GM12878 (cell line): Measurements from ENCODE around the gene PNMA1. TPM values are rescaled to one million over a fixed set of nuclear protein-coding genes. Genes with fewer than 3 reads are reported as not detected.
A peak's percentile ranks its signal among the peaks of the same experiment; 100 is the strongest.

Source experiments
- BCL11A ChIP-seq: IDR thresholded peaks from 2 replicates; pipeline ENCODE4 v1.6.1; 2011; ENCODE audit warnings: low read depth, low read length
- BRCA1 ChIP-seq: IDR thresholded peaks from 2 replicates; pipeline ENCODE4 v1.6.1; 2011; ENCODE audit warnings: low read depth, low read length, improper control_type of control experiment
- CHD4 ChIP-seq: fragments of 200-600 bp; sonication (generic); IDR thresholded peaks from 2 replicates; pipeline ENCODE4 v1.6.1; 2016; ENCODE audit warnings: mild to moderate bottlenecking
- DPF2 ChIP-seq: fragments of 450-650 bp; IDR thresholded peaks from 2 replicates; pipeline ENCODE4 v1.6.1; 2017; ENCODE audit warnings: mild to moderate bottlenecking
- EED ChIP-seq: sonication (generic); IDR thresholded peaks from 2 replicates; pipeline ENCODE4 v1.6.1; 2016; ENCODE audit warnings: antibody characterized with exemption, low read depth
- EP300 ChIP-seq, 2 experiments: fragments of 150-350 bp in 1 of 2; IDR thresholded peaks; 2 replicates each; pipeline ENCODE4 v1.6.1; 2011 to 2012; ENCODE audit warnings: low read depth in 2 of 2, low read length in 2 of 2, borderline replicate concordance in 1 of 2, improper control_type of control experiment in 1 of 2, inconsistent platforms in 1 of 2; ENCODE audit not compliant: control insufficient read depth in 1 of 2
- EZH2 ChIP-seq: IDR thresholded peaks from 2 replicates; pipeline ENCODE4 v1.6.1; 2012; ENCODE audit warnings: low read depth, mild to moderate bottlenecking, control low read depth, inconsistent platforms, low read length, borderline replicate concordance; ENCODE audit not compliant: control insufficient read depth
- GATAD2B ChIP-seq: fragments of 450-650 bp; conservative IDR thresholded peaks from 2 replicates; pipeline ENCODE4 v1.6.1; 2017; ENCODE audit warnings: low read depth, mild to moderate bottlenecking, moderate library complexity
- IKZF2 ChIP-seq, 2 experiments: fragments of 450-650 bp; IDR thresholded peaks; 2 replicates each; pipeline ENCODE4 v1.6.1; 2017; ENCODE audit warnings: mild to moderate bottlenecking in 2 of 2, moderate library complexity in 2 of 2
- NBN ChIP-seq: fragments of 450-650 bp; IDR thresholded peaks from 2 replicates; pipeline ENCODE4 v1.6.1; 2016
- NFIC ChIP-seq: IDR thresholded peaks from 2 replicates; pipeline ENCODE4 v1.6.1; 2012; ENCODE audit warnings: low read depth, mild to moderate bottlenecking, inconsistent platforms, low read length, moderate library complexity
- NFYB ChIP-seq: IDR thresholded peaks from 2 replicates; pipeline ENCODE4 v1.6.1; 2011; ENCODE audit warnings: low read depth, mild to moderate bottlenecking, low read length, improper control_type of control experiment, moderate library complexity; ENCODE audit not compliant: insufficient read depth
- POLR2AphosphoS5 ChIP-seq: IDR thresholded peaks from 2 replicates; pipeline ENCODE4 v1.6.1; 2011; ENCODE audit warnings: mild to moderate bottlenecking, low read length, inconsistent platforms
- RAD21 ChIP-seq: IDR thresholded peaks from 2 replicates; pipeline ENCODE4 v1.6.1; 2011; ENCODE audit warnings: mild to moderate bottlenecking, low read depth, low read length, moderate library complexity; ENCODE audit not compliant: insufficient read depth
- RB1 ChIP-seq: fragments of 450-650 bp; formaldehyde crosslinking; IDR thresholded peaks from 2 replicates; pipeline ENCODE4 v1.6.1; 2017; ENCODE audit warnings: mild to moderate bottlenecking, borderline replicate concordance
- SIN3A ChIP-seq: IDR thresholded peaks from 2 replicates; pipeline ENCODE4 v1.6.1; 2012; ENCODE audit warnings: low read depth, low read length, improper control_type of control experiment
- SMAD5 ChIP-seq: IDR thresholded peaks from 2 replicates; pipeline ENCODE4 v1.6.1; 2016; ENCODE audit warnings: antibody characterized with exemption, low read depth
- SRF ChIP-seq, 2 experiments: IDR thresholded peaks; 2 replicates each; pipeline ENCODE4 v1.6.1; 2011; ENCODE audit warnings: low read depth in 2 of 2, low read length in 2 of 2, mild to moderate bottlenecking in 1 of 2, moderate library complexity in 1 of 2
- TAF1 ChIP-seq: IDR thresholded peaks from 2 replicates; pipeline ENCODE4 v1.6.1; 2011; ENCODE audit warnings: mild to moderate bottlenecking, low read depth, low read length, borderline replicate concordance
- USF1 ChIP-seq: IDR thresholded peaks from 2 replicates; pipeline ENCODE4 v1.6.1; 2011; ENCODE audit warnings: borderline replicate concordance, low read depth, mild to moderate bottlenecking, moderate library complexity, mixed read lengths, low read length; ENCODE audit not compliant: insufficient read depth; ENCODE audit errors: extremely low read length
- ZNF217 ChIP-seq: fragments of 450-650 bp; IDR thresholded peaks from 2 replicates; pipeline ENCODE4 v1.6.1; 2017; ENCODE audit warnings: antibody characterized with exemption, mild to moderate bottlenecking
- ZNF274 ChIP-seq: IDR thresholded peaks from one replicate; pipeline ENCODE4 v1.8.0; 2011; ENCODE audit not compliant: insufficient read length, insufficient read depth
- polyA plus RNA-seq, 11 experiments: library from polyadenylated mRNA; depleted of rRNA in 4 of 11; unstranded in 6 of 11; stranded (reverse) in 5 of 11; fragments of >200 nt; fragmentation: Nextera tagmentation in 4 of 11; fragmentation: Illumina TruSeq in 1 of 11; extraction: Ambion mirVana in 4 of 11; extraction: Trizol in 1 of 11; gene quantifications; 1 replicate in 1 of 11; 2 replicates in 10 of 11; pipeline versions ENCODE4 v1.2.1 to v1.2.3, GENCODE V29; 2011 to 2016; ENCODE audit warnings: inconsistent platforms in 2 of 11, missing spikeins in 2 of 11, low read depth in 1 of 11
- total RNA-seq, 4 experiments: library from RNA; depleted of rRNA in 3 of 4; stranded (reverse); fragments of >200 nt in 3 of 4; fragmentation: Illumina TruSeq in 1 of 4; extraction: Trizol in 1 of 4; gene quantifications; 2 replicates each; pipeline versions ENCODE4 v1.2.1 to v1.2.3, GENCODE V29; 2013 to 2021
- TF ChIP-seq, protein P1 (sequence below): IDR thresholded peaks from 2 replicates; pipeline ENCODE4 v1.6.1; 2012; ENCODE audit warnings: low read depth, low read length, improper control_type of control experiment
- TF ChIP-seq, protein P2 (sequence below): fragments of 450-650 bp; formaldehyde crosslinking; IDR thresholded peaks from 2 replicates; pipeline ENCODE4 v1.5.0; 2022; ENCODE audit warnings: mild to moderate bottlenecking, missing genetic modification characterization
- TF ChIP-seq, protein P3 (sequence below): IDR thresholded peaks from 2 replicates; pipeline ENCODE4 v1.6.1; 2012; ENCODE audit warnings: low read depth, low read length, improper control_type of control experiment

The PNMA1 gene
- total and polyA plus RNA-seq, 10 of the 15 experiments (the other 5 are each of a cell fraction or from before 2014, with no cell fraction given), result 1.8 to 39.3 (median 11.1) TPM

GRCh38 chr14:73759714-73760597 is 45.8 kb upstream of the PNMA1 start (continued):
- TF ChIP-seq NFIC (no peak), ZNF274 (no peak), NFYB (no peak), SIN3A (peak; percentile 86; the same call in 1 of the 2 replicates), POLR2AphosphoS5 (peak; percentile 99), DPF2 (peak; percentile 82; the same call in 1 of the 2 replicates), EZH2 (no peak), RAD21 (no peak), BCL11A (no peak), RB1 (peak; percentile 41; the same call in 1 of the 2 replicates), SRF (IDR thresholded peaks at IDR 0.05; ENCODE audit: low read depth in 2 of 2, low read length in 2 of 2) (peak; percentile 99 to 100), CHD4 (no peak), TAF1 (peak; percentile 96), ZNF217 (no peak), EP300 (IDR thresholded peaks at IDR 0.05; ENCODE audit: borderline replicate concordance in 1 of 2, control insufficient read depth in 1 of 2, low read depth in 2 of 2, low read length in 2 of 2) (peak; percentile 48 to 58; a peak in 2 of 4 replicates), NBN (peak; percentile 94; the same call in 1 of the 2 replicates), SMAD5 (peak; percentile 73; the same call in 1 of the 2 replicates), USF1 (no peak), BRCA1 (no peak), GATAD2B (peak; percentile 82), IKZF2 (IDR thresholded peaks at IDR 0.05) (peak; percentile 81 to 87; a peak in 3 of 4 replicates), EED (peak; percentile 75; the same call in 1 of the 2 replicates)
- TF ChIP-seq, protein P1, sequence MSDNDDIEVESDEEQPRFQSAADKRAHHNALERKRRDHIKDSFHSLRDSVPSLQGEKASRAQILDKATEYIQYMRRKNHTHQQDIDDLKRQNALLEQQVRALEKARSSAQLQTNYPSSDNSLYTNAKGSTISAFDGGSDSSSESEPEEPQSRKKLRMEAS, result no peak
- TF ChIP-seq, protein P2, sequence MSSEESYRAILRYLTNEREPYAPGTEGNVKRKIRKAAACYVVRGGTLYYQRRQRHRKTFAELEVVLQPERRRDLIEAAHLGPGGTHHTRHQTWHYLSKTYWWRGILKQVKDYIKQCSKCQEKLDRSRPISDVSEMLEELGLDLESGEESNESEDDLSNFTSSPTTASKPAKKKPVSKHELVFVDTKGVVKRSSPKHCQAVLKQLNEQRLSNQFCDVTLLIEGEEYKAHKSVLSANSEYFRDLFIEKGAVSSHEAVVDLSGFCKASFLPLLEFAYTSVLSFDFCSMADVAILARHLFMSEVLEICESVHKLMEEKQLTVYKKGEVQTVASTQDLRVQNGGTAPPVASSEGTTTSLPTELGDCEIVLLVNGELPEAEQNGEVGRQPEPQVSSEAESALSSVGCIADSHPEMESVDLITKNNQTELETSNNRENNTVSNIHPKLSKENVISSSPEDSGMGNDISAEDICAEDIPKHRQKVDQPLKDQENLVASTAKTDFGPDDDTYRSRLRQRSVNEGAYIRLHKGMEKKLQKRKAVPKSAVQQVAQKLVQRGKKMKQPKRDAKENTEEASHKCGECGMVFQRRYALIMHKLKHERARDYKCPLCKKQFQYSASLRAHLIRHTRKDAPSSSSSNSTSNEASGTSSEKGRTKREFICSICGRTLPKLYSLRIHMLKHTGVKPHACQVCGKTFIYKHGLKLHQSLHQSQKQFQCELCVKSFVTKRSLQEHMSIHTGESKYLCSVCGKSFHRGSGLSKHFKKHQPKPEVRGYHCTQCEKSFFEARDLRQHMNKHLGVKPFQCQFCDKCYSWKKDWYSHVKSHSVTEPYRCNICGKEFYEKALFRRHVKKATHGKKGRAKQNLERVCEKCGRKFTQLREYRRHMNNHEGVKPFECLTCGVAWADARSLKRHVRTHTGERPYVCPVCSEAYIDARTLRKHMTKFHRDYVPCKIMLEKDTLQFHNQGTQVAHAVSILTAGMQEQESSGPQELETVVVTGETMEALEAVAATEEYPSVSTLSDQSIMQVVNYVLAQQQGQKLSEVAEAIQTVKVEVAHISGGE (CRISPR knock-in tag), result no peak
- TF ChIP-seq, protein P3, sequence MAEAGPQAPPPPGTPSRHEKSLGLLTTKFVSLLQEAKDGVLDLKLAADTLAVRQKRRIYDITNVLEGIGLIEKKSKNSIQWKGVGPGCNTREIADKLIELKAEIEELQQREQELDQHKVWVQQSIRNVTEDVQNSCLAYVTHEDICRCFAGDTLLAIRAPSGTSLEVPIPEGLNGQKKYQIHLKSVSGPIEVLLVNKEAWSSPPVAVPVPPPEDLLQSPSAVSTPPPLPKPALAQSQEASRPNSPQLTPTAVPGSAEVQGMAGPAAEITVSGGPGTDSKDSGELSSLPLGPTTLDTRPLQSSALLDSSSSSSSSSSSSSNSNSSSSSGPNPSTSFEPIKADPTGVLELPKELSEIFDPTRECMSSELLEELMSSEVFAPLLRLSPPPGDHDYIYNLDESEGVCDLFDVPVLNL, result no peak
